ENCODE measurements around the gene PAIP2.
"Not testable (repeated sequence)": the region's sequence is repeated elsewhere in the genome, so short reads cannot be mapped to it uniquely, and the experiment has no call there.

PAIP2 gene

DNA sequence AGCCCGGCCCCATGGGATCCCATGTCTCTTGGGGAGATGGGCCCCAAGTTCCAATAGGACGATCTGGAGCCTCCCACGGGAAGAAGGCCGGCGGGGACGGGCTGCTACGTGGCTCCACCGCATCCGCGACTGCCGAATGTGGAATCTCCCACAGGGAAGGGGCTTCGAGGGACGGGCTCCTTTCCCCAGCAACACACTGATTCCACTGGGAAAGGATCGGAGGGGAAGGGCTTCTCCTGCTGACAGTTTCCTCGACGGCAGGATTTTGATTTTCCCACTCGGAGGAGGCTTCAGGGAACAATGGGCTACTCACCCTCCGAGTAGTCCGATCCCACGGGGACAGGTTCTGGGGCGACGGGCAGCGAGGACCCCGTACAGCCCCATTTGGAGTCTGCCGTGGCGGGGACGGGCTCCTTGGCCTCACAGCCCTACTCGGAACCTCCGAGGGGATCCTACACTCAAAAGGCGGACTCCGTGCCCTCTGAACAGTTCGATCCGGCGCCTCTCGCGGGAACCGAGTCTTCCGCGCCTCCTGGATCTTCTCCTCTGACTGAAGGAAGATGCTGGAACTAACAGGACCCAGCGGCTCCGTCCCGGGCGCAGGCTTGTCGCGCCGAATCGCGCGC, 52.0 kb downstream of the PAIP2 start:
- no peak for DNase-seq

DNA sequence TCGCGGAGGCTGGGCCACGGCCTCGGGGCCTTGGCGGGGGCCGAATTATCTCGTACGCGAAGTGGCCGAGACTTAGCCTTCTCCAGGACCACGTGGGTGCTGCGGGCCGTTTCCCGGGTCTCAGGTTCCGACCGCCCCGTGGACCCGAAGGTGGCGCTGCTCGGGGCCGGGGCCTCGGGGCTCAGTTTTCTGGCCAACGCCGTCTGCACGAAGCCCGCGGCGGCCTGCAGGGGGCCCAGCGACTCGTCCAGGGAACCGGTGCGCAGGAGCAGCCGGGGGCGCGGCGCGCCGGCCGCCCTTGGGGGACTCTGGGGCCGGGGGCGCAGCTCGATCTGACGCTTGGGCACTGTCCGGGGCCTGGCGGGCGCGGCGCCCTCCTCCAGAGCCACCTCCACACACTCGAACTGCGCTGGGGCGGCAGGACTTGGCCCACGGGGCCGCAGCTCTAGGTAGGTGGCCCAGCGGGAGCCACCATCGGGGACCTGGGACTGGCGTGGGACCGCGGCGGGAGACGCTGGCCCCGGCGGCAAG, 52.5 kb downstream of the PAIP2 start:
- no peak for DNase-seq

DNA sequence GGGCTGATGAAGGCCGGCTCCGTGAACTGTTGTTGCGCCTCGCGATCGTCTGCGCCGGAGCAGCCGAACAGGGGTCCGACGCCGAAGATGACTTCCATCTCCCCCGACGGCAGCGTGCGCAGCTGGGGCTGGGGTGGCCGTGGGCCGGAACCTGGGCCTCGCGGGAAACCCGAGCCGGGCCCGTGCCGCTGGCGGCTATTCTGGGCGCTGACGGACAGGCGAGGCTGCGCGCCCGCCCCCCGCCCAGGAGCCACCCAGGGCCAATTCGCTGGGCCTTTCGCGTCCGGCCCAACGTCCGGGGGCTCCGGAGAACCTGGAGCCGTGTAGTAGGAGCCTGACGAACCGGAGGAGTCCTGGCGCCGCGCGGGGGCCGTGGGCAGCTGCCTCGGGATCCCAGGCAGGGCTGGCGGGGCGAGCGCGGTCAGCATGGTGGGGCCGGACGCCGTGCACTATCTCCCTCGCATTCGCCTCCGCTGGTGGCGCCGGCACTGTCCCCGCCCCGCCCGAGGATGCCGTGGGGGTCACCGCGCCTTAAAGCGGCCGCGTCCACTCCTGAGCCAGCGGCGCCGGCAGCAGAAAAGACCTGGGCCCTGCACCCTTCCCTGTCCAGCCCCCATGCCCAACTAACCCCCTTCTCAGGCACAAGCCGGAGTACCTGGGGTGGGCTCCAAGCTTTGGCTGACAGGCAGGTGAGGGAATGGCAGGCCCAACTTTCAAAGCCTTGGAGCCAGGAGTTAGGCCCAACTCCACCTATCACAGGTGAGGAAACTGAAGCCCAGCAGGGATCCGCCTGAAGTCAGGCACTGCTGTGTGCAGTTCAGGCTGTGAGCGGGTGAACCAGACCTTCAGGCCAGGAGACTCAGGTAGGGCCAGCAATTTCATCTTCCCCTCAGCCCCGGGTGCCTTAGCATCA, 53.3 kb downstream of the PAIP2 start, which contains the start of gene PROB1:
TSS of gene PROB1 (minus strand) at position 451 of the 913 bp plus-strand sequence. CDS start at position 428, 23 bp downstream.
- no peak for DNase-seq

DNA sequence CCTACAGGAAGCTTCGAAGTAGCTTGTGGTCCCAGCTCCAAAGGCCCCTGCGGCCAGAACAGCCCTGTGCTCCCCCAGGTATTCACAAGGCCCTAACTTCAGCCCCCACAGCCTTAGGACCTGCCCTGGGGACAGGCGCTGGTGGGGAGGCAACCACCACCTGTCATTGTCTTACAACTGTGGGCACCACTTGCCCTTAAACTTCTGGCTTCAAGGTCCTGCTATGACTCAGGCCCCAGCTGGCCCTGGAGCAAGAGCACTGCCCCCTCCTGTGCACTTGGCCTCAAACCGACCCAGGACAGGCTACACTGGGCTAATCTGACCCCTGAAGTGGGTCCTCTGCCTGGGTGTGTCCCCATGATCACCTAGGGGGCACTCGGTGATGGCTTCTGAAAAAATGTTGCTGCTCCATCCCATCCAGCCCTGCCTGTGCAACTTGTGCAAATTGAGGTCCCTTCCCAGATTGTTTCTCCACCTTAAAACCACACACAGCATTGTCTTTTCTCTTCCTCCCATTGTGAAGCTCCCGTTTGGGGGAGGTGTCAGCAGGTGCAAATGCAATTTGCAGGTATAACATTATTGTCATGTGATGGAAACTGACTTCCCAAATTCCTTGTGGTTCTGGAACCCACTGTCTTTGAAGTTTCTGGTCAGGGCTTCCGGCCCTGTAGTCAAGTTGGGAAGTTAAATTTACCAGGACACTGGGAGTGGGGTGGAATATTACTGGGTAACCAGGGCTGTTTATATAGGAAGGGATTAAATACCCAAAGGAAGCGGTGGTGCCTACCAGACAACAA, 54.4 kb downstream of the PAIP2 start:
- DNase-seq: no peak

DNA sequence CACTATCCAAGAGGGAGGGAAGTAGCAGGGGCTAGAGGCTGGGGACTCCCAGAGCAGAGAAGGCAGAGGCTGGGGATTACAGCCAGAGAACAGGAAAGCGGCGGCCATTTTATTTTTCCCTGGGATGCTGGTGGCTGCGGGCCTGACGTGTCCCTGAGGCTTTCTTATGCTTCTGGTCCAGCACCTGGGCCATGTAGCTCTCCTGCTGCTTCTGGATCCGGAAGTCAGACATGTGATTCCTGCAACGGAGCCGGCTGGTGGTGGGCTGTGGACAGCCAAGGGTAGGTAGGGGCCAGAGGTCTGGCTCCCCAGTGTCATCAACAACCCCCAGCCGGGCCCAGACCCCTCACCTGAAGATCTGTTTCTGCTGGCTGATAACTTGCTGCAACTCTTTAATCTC, 55.0 kb downstream of the PAIP2 start:
- DNase-seq: no peak

DNA sequence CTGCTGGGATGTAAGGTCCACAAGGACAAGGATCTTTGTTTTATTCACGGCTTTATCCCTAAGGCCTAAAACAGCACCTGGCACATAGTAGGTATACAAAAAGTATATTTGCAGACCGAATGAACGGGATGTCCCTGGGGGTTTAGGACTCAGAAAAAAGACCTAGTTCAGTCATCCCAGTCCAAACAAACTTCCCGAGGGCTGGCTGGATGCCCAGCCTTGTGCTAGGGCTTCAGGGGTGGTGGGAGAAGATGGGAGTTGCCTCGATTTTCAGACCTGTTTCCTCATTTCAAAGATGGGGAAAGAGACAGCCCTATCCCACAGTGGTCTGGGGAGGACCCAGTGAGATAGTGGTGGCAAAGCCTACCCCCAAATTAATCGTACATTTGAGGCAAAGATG, 56.3 kb downstream of the PAIP2 start:
- no peak for DNase-seq

DNA sequence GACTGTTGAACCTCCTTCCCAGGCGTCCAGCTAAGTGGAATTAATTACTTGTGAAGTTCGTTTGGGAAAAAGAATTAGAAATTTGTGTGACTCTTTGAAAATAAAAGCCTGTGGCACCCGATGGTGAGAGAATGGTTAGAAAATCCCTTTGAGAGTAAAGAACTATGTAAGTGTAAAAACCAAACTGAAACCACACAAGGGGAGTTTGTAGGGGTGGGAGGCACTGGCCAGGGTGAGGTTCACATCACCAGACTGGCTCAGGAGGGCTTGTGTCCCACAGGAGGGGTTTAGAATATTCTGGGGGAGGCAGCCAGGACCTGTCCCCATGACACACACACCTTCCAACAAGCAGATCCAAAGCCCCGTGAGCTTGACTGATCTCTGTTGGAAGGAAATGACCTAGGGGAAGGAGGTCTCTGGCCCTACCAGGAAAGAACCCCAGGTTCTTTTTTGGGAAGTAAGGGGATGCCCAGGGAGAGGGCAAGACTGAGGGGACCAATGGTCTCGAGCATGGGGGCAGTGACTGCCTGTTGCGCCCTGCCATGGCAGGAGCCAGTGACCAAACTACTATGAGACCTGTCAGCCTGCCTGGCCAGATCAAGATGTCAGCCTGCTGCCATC, 58.0 kb downstream of the PAIP2 start:
- no peak for DNase-seq

DNA sequence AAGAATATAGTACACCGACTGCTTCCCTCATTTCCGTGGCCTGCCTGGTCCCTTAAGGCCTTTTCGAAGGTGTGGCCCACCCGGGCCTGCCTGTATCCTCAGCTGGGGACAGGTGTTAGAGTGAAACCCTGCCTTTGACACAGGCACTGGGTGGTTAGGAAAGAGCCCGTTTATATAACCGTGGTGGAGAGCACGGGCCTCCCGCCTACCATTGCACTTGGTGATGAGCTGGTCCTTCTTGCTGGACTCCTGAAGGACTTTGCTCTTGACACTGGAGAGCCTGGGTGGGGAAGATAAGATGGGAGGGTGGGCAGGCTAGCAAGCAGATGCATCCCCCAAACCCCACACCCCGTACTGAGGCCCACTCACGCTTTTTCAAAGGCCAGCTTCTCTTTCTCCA, 59.9 kb downstream of the PAIP2 start:
- no peak for DNase-seq

DNA sequence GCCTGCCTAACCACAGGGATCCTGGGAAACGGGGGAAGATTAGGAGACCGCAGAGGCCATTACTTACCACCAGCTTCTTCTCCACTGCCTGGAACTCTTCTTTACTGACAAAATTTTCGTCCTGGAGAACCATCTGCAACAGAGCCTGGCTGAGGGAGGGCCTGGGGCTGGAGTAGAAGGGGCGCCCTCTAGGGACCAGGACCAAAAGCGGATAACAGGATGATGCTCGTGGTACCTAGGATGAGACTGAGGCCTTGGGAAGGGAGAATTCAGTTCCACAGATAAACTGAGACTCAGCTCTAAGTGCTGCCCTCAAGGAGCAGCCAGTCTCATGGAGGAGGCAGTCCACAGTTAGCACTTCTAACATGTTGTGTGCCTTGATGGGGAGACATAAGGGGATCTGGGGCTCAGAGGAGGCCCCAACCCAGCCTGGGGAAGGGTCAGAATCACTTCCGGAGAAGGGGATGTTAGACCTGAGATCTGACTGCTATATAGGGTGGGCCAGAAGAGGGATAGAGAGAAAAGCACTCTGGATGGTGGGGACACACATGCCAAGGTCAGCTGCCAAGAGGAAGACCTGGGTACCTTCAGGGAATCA, 61.0 kb downstream of the PAIP2 start:
- peak; percentile 58 for DNase-seq

DNA sequence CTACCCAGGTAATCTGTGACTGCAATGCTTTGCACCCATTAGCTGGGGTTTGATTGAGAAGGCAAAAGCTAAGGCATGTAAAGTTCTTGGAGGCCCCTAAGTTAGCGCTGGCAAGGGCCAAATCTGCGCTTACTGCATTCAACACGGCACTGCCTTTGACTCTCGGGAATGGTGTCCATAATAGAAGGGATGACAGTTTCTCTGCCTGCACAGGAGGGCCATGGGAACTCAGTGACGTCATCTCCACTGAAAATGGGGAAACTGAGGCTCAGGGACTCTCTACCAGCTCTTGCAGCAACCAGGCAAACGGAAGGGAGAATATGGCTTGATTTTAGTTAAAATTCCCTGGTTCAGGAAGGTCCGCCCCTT, 61.7 kb downstream of the PAIP2 start:
- no peak for DNase-seq

DNA sequence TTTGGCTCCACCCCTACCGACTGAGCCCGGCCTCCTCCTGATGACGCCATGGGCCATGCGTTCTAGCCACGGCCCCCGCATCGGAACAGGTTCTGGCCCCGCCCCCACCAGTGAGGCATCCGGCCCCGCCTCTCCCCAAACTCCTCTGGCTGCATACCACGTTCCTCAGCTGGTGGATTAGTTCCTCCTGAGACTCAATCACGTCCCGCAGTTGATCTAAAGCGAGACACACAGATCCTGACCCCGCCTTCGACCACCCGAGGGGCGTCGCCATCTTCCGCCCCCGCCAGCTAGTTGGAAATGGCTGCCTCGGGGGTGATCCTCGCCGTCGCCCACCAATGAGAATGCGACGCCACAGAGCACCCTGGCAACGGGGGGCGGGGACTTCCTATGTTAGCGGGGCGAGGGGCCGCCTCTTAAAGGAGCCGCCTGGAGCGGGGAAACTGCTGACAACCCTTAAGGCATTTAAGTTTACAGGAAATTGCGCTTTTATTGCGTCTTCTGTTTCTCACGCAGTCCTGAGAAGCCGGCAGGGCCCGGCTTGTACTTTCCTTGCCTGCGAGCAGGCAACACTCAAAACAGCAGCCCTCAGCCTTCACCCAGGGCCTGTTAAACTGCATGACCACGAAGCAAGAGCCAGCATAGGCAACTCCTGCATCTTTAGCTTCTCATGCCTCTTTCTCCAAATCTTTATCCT, 62.3 kb downstream of the PAIP2 start, which contains the start of gene SPATA24:
TSS of gene SPATA24 (minus strand) at position 303 of the 697 bp plus-strand sequence. CDS start at position 274, 29 bp downstream.
- DNase-seq: peak; percentile 99

DNA sequence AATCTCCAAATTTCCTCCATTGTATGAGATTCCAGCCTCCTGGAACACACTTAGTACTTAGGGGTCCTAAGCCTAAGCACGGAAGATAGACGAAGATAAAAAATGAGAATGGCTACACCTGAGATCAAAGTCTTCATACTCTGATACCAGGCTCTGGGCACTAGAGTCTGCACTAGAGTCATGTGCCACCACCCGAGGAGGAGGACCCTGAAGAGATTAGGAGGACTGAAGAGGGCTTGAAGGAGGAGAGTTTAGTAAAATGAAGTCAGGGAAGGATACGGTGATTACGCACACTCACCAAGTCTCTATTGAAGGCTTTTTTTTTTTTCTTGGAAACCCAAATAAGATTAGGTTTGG, 62.8 kb downstream of the PAIP2 start:
- no peak for DNase-seq

DNA sequence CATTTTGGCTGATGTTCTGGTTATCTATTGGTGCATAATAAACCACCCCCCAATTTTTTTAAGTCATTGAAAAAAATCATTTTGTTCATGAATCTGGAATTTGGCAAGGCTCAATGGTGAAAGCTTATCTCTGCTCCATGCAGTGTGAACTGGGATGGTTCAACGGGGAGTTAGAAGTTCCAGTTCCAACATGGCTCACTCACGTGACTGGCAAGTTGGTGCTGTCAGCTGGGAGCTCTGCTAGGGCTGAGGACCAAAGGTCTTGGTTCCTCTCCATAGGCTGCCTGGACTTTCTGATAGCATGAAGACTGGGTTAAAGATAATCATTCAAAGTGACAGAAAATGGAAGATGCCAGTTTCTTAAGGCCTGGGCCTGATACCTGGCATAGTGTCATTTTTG, 65.3 kb downstream of the PAIP2 start:
- no peak for DNase-seq

DNA sequence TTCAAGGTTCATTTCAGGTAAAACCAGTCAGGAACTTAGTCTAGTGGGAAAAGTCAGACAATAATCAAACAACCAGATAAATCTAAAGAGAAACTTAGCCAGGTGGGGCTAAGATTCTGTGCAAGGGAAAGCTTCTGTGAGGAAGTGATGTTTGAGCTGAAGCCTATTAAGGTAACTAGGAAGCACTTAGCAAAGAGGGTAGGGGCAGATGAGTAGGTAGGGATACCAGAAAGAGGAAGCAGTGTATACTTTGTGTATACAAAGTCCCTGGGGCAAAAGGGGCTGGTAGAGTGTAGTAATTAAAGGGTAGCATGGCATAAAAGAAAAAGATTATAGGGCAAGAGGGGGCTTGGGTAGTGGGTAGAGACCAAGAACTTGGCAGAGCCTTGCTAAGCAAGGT, 65.9 kb downstream of the PAIP2 start:
- DNase-seq: no peak

DNA sequence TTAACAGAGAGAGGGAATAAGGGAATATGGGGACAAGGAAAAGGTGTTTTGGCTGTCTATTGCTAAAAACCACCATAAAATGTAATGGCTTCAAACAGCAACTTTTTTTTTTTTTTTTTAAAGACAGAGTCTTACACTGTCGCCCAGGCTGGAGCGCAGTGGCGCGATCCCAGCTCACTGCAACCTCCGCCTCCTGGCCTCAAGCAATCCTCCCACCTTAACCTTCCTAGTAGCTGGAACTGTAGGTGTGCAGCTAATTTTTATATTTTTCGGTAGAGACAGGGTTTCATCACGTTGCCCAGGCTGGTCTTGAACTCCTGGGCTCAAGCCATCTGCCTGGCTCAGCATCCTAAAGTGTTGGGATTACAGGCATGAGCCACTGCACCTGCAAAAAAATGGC, 66.5 kb downstream of the PAIP2 start:
- no peak for DNase-seq

DNA sequence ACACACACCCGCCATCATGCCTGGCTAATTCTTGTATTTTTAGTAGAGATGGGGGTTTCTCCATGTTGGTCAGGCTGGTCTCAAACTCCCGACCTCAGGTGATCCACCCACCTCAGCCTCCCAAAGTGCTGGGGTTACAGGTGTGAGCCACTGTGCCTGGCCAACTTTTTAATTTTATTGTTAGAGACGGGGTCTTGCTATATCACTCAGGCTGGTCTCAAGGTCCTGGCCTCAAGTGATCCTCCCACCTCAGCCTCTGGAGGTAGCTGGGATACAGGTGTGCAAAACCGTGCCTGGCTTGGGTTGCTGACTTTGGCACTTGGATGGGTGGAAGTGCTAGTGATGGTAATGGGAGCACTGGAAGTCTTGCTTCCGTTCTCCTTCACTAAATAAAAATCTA, 67.5 kb downstream of the PAIP2 start:
- DNase-seq: not testable (repeated sequence)

DNA sequence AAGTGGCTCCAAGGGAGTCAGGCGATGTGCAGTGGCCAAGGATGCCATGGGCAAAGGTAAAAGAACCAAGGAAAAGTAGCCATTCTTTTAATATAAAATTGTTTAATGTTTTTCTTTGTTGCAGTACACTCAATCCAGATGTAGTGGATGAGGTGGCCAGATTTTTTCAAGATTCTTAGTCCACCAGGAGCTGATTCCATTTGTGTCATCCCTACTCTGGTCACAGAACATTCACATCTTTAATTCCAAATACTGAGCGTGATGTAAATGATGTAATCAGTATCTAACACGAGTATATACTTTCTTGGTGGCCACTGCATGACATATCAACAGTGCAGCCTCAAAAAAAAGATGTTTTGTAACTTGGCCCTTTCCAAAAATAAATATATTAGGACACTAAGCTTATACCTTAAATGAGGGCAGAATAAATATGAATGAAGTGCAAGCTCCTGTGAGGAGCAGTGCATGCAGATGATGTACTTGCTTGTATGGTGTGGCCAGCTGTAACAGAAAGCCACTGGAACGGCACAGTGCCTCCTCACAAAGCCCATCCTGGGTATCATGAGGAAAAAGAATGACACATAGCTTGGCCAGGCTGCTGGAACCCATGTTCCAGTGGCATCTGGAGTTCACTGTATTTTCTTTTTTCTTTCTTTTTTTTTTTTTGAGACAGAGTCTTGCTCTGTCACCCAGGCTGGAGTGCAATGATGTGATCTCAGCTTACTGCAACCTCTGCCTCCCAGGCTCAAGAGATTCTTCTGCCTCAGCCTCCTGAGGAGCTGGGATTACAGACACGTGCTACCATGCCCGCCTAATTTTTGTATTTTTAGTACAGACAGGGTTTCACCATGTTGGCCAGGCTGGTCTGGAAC, 68.7 kb downstream of the PAIP2 start:
- no peak for DNase-seq

DNA sequence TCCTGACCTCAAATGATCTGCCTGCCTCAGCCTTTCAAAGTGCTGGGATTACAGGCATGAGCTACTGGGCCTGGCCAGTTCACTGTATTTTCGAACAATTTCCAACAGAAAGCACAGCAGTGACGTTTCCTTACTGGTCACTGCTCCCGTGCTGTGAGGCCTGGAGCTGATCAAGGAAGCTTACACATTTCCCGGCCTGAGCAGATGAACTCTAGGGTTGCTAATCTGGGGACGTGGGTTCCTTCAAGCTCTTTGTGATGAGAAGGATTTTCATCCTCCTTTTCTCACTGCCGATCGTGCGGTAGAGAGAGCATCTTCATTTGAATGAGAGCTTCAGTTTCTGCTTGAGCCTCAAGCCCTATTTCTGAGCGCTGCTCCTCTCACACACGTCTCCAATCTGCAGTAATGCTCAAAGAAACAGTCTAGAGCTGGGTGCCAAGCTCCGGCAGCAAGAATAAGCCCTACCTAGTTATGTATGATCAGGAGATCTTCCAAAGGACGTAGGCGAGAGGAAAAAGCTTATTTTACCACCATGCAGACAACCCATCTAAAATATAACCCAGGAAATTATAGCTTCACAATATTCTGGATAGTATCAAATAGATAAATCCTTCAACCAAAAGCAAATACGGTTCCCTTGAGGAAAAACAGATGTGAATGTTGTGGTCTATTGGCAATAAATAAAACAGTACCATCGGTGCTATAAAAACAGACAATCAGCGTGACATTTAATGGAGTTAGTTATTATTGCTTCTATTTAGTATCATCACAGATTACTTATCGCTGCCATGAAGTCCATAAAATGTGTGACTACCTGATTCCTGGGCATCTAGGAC, 69.6 kb downstream of the PAIP2 start:
- DNase-seq: no peak

DNA sequence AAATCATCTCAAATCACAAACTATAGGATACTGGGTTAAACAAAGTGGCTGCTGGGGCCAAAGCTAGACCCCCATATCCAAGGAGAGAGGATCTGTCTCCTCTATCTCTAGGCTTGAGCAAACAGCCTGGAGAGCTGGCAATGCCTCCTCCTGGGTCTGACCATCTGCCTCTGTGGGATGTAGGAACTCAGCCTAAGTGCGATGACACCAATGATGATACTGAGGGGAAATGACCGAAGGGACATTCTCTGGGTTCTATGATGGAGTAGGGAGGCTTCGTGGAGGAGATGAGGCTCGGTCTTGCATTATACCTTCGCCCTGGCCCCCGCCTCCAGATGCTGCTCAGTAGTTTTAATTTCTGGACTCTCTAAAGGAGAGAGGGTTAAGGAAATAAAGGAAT, 71.5 kb downstream of the PAIP2 start:
- DNase-seq: no peak

DNA sequence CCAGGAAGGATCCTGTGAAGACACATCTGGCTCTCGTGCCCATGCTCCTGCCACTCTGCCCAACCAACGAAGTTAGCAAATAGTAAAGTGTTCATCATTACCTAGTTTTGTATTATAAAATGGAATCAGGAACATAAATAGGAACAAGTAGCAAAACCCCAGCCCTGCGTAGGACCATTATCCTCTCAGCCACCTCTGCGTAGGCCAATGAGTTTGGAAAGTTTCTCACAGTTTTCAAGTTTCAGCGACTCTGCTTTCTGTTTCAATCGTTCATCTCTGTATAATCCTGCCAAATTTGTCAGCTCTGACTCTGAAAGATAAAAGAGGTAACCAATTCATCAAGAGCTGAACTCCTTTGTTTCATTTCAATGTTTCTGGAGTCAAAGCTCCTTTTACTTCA, 72.3 kb downstream of the PAIP2 start:
- DNase-seq: no peak
